ENCODE data around the gene KIAA1671. TPM values are rescaled to one million over a fixed set of nuclear protein-coding genes. Genes with fewer than 3 reads are reported as not detected.

The KIAA1671 gene
- total and polyA plus RNA-seq, 9 of the 15 experiments (the other 6 are each of a cell fraction or from before 2014, with no cell fraction given): under 0.01 to 0.11 (median 0.02) TPM; not detected in 5

DNA sequence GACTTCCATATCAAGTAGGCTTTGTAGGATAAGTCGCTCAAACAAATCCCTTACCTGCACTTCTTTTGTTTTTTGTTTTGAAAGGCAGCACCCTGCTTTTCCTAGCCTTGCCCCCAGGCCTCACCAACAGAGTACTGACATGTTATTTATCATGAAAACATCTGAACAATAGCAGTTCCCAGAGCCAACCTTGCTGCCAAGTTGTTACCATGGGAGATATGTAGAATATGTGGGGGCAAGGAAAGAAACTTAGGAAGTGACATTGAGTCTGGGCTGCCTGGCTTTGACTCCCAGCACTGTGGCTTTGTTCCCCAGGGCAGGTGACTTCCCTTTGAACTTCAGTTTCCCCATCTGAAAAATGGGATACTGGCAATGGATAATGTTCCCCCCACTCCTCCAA lies 193.8 kb downstream of the KIAA1671 start:
- Histone ChIP-seq H3K27me3 (ENCODE audit: control insufficient read depth in 2 of 2, insufficient read depth in 2 of 2, low read length in 2 of 2) (peaks cover 3 to 11% of the 10 kb centered on the region in 2 experiments; a peak in 3 of 5 replicates), H3K27ac (ENCODE audit: extremely low read depth, low read depth, low read length) (no peak overlapping the region), H3K9me3 (replicated peaks; ENCODE audit: control insufficient read depth, insufficient read depth, low read depth, low read length) (no peaks in the 10 kb centered on the region), H3K36me3 (ENCODE audit: control insufficient read depth, insufficient read depth, low read length) (no peaks in the 10 kb centered on the region), H3K9me1 (ENCODE audit: control insufficient read depth, insufficient read depth, low read length) (no peaks in the 10 kb centered on the region), H3K4me1 (replicated peaks in 1 of 2; ENCODE audit: control insufficient read depth in 2 of 2, insufficient read depth in 2 of 2, low read length in 2 of 2) (peaks cover 0 to 4% of the 10 kb centered on the region in 2 experiments; a peak in 2 of 5 replicates), H3K79me2 (ENCODE audit: control insufficient read depth, insufficient read depth, low read length) (no peaks in the 10 kb centered on the region), H3K4me3 (no peak overlapping the region), H3K4me2 (ENCODE audit: insufficient read depth, low read length) (no peak overlapping the region), H3K9ac (ENCODE audit: insufficient read depth in 1 of 2, low read depth in 2 of 2, low read length in 2 of 2) (no peak overlapping the region), H2AFZ (ENCODE audit: low read depth, low read length) (no peak overlapping the region), H4K20me1 (replicated peaks; ENCODE audit: control insufficient read depth, insufficient read depth, low read length) (no peaks in the 10 kb centered on the region)
- no peak for DNase-seq (ENCODE audit: extremely low read depth in 1 of 4, low spot score in 3 of 4)
- no peak for FAIRE-seq
- TF ChIP-seq PHF21A (IDR thresholded peaks at IDR 0.05; ENCODE audit: borderline replicate concordance, low read depth) (no peak), NR4A1 (CRISPR knock-in tag; IDR thresholded peaks at IDR 0.05) (no peak), NR4A1 (tag; IDR thresholded peaks at IDR 0.05) (no peak), CXXC5 (CRISPR knock-in tag; IDR thresholded peaks at IDR 0.05) (no peak), PURB (CRISPR knock-in tag; IDR thresholded peaks at IDR 0.05; ENCODE audit: low read depth) (no peak), ZNF165 (CRISPR knock-in tag; IDR thresholded peaks at IDR 0.05; ENCODE audit: borderline replicate concordance) (no peak), ZC3H11A (IDR thresholded peaks at IDR 0.05; ENCODE audit: low read depth, low read length) (no peak), CBFA2T2 (conservative IDR thresholded peaks at IDR 0.05) (no peak), ZNF274 (IDR thresholded peaks at IDR 0.05; ENCODE audit: borderline replicate concordance, low read depth, low read length) (no peak), POLR2H (tag; IDR thresholded peaks at IDR 0.05; ENCODE audit: low read depth) (no peak), ZNF384 (IDR thresholded peaks at IDR 0.05; ENCODE audit: low read depth, low read length) (no peak), PYGO2 (tag; IDR thresholded peaks at IDR 0.05) (no peak), EZH2 (IDR thresholded peaks at IDR 0.05; ENCODE audit: borderline replicate concordance, low read depth, low read length) (no peak), GATAD2B (IDR thresholded peaks at IDR 0.05; ENCODE audit: borderline replicate concordance) (no peak)
- TF ChIP-seq, protein P1, sequence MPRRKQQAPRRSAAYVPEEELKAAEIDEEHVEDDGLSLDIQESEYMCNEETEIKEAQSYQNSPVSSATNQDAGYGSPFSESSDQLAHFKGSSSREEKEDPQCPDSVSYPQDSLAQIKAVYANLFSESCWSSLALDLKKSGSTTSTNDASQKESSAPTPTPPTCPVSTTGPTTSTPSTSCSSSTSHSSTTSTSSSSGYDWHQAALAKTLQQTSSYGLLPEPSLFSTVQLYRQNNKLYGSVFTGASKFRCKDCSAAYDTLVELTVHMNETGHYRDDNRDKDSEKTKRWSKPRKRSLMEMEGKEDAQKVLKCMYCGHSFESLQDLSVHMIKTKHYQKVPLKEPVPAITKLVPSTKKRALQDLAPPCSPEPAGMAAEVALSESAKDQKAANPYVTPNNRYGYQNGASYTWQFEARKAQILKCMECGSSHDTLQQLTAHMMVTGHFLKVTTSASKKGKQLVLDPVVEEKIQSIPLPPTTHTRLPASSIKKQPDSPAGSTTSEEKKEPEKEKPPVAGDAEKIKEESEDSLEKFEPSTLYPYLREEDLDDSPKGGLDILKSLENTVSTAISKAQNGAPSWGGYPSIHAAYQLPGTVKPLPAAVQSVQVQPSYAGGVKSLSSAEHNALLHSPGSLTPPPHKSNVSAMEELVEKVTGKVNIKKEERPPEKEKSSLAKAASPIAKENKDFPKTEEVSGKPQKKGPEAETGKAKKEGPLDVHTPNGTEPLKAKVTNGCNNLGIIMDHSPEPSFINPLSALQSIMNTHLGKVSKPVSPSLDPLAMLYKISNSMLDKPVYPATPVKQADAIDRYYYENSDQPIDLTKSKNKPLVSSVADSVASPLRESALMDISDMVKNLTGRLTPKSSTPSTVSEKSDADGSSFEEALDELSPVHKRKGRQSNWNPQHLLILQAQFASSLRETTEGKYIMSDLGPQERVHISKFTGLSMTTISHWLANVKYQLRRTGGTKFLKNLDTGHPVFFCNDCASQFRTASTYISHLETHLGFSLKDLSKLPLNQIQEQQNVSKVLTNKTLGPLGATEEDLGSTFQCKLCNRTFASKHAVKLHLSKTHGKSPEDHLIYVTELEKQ (CRISPR knock-in tag; IDR thresholded peaks at IDR 0.05): no peak
- TF ChIP-seq, protein P2, sequence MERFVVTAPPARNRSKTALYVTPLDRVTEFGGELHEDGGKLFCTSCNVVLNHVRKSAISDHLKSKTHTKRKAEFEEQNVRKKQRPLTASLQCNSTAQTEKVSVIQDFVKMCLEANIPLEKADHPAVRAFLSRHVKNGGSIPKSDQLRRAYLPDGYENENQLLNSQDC (CRISPR knock-in tag; IDR thresholded peaks at IDR 0.05): no peak
- TF ChIP-seq, protein P3, sequence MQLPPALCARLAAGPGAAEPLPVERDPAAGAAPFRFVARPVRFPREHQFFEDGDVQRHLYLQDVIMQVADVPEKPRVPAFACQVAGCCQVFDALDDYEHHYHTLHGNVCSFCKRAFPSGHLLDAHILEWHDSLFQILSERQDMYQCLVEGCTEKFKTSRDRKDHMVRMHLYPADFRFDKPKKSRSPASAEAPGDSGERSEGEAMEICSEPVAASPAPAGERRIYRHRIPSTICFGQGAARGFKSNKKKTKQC (CRISPR knock-in tag; IDR thresholded peaks at IDR 0.05): no peak
- in situ Hi-C loops (cut with MboI) (no loop called here), intact Hi-C loops (cut with micrococcal nuclease) (no loop called here)
- BruUV-seq (replicated peaks): no TSS peak
- CTCF ChIA-PET (ENCODE audit: low intra/inter-chr PET ratio): no interaction called here
- whole genome bisulfite sequencing (ENCODE audit: insufficient coverage, low coverage, missing lambda C conversion rate): 0% methylated on average over 1 of the region's 1 CpG
- ATAC-seq: no peak
- POLR2A ChIA-PET: no interaction called here
